GM23248 (cell line): ENCODE measurements around the gene RAB30.

ENCODE experiments used
- EZH2 ChIP-seq: fragments of 200-600 bp; sonication (generic); IDR thresholded peaks from 2 replicates; pipeline ENCODE4 v1.6.1; 2018; ENCODE audit warnings: antibody characterized with exemption, mild to moderate bottlenecking; ENCODE audit not compliant: insufficient read depth, poor library complexity, severe bottlenecking
- EZH2phosphoT487 ChIP-seq: fragments of 200-600 bp; sonication (generic); IDR thresholded peaks from 2 replicates; pipeline ENCODE4 v1.6.1; 2018; ENCODE audit warnings: antibody characterized with exemption, moderate library complexity, mild to moderate bottlenecking, low read depth; ENCODE audit not compliant: insufficient read depth

DNA sequence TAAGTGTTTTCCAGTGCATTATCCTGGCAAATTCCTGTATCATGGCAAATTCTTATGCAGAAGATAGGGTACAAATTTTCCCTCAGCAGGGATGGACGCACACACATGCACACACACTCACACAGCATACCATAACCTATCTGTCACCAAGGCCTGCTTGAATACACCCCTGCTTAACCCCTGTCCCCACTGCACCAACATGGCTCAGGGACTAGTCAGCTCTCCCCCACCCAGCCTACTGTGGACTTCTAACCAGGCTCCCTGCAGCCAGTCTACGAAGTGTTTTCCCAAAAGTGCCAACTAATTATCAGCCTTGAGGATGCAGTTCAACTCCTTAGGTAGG lies 63.1 kb downstream of the RAB30 start:
- no peak for TF ChIP-seq EZH2phosphoT487
- no peak for TF ChIP-seq EZH2
